Neural progenitor cell (in vitro differentiated cells): ENCODE data around the gene RAD51D. TPM values are rescaled to one million over a fixed set of nuclear protein-coding genes. Genes with fewer than 3 reads are reported as not detected.

ENCODE experiments used
- DNase-seq: peaks from one replicate; pipeline ENCODE4 v3.0.0-alpha.2; 2016; ENCODE audit warnings: low spot score
- H2AFZ ChIP-seq: fragments of 200-600 bp; sonication (generic); replicated peaks from 2 replicates; pipeline ENCODE4 v1.6.1; 2016; ENCODE audit warnings: antibody characterized with exemption
- H3F3A ChIP-seq: fragments of 200-600 bp; sonication (generic); 2 replicates; pipeline ENCODE4 v1.6.1; 2016; ENCODE audit warnings: antibody characterized with exemption, low read depth
- H3K27ac ChIP-seq: fragments of 200-600 bp; sonication (generic); 2 replicates; pipeline ENCODE4 v1.5.1; 2016; ENCODE audit warnings: mild to moderate bottlenecking
- H3K27me3 ChIP-seq: fragments of 200-600 bp; sonication (generic); 2 replicates; pipeline ENCODE4 v1.6.1; 2016; ENCODE audit warnings: mild to moderate bottlenecking, moderate library complexity
- H3K36me3 ChIP-seq: fragments of 200-600 bp; sonication (generic); 2 replicates; pipeline ENCODE4 v1.5.1; 2016
- H3K4me1 ChIP-seq: fragments of 200-600 bp; sonication (generic); 2 replicates; pipeline ENCODE4 v1.6.1; 2016; ENCODE audit warnings: mixed run types
- H3K4me2 ChIP-seq: fragments of 200-600 bp; sonication (generic); 2 replicates; pipeline ENCODE4 v1.6.1; 2016
- H3K4me3 ChIP-seq: fragments of 200-600 bp; sonication (generic); 2 replicates; pipeline ENCODE4 v1.5.1; 2016
- H3K79me2 ChIP-seq: fragments of 200-600 bp; sonication (generic); 2 replicates; pipeline ENCODE4 v1.6.1; 2016; ENCODE audit warnings: low read depth
- H3K9ac ChIP-seq: fragments of 200-600 bp; sonication (generic); 2 replicates; pipeline ENCODE4 v1.6.1; 2016
- H3K9me3 ChIP-seq: fragments of 200-600 bp; sonication (generic); 2 replicates; pipeline ENCODE4 v1.5.1; 2016; ENCODE audit warnings: low read depth
- H4K20me1 ChIP-seq: fragments of 200-600 bp; sonication (generic); 2 replicates; pipeline ENCODE4 v1.6.1; 2016; ENCODE audit warnings: low read depth
- H3K27ac Mint-ChIP-seq: 3 replicates; pipeline ENCODE4 v1.8.0; 2021; ENCODE audit warnings: mixed read lengths
- H3K27me3 Mint-ChIP-seq: 2 replicates; pipeline ENCODE4 v1.8.0; 2022; ENCODE audit warnings: low read depth, mild to moderate bottlenecking, inconsistent platforms, moderate library complexity, mixed read lengths; ENCODE audit not compliant: insufficient read depth
- H3K36me3 Mint-ChIP-seq: 3 replicates; pipeline ENCODE4 v1.8.0; 2021; ENCODE audit warnings: mixed read lengths
- H3K4me1 Mint-ChIP-seq: 3 replicates; pipeline ENCODE4 v1.8.0; 2021; ENCODE audit warnings: mixed read lengths
- H3K4me3 Mint-ChIP-seq: 3 replicates; pipeline ENCODE4 v1.8.0; 2021; ENCODE audit warnings: mild to moderate bottlenecking, moderate library complexity, mixed read lengths
- H3K9me3 Mint-ChIP-seq: 3 replicates; pipeline ENCODE4 v1.8.0; 2020; ENCODE audit warnings: mixed read lengths
- CTCF ChIP-seq: fragments of 200-600 bp; sonication (generic); IDR thresholded peaks from 2 replicates; pipeline ENCODE4 v1.5.1; 2017; ENCODE audit warnings: antibody characterized with exemption, mild to moderate bottlenecking
- EZH2 ChIP-seq: fragments of 200-600 bp; sonication (generic); IDR thresholded peaks from 2 replicates; pipeline ENCODE4 v1.6.1; 2017; ENCODE audit warnings: antibody characterized with exemption, mild to moderate bottlenecking, moderate library complexity
- EZH2phosphoT487 ChIP-seq: fragments of 200-600 bp; sonication (generic); IDR thresholded peaks from 2 replicates; pipeline ENCODE4 v1.6.1; 2017; ENCODE audit warnings: antibody characterized with exemption
- total RNA-seq: library from RNA; depleted of rRNA; stranded (reverse); fragments of >200 nt; gene quantifications from 2 replicates; pipeline ENCODE4 v1.2.3, GENCODE V29; 2015; ENCODE audit warnings: low replicate concordance

RAD51D gene
- total RNA-seq, 1 donor from 2014 or later: 9.0 TPM

GRCh38 chr17:35063514-35064223 lies 56.0 kb downstream of the RAD51D start, which contains the start of gene RFFL:
TSS of gene RFFL (minus strand) at chr17:35063707. CDS start at chr17:35026553, 37,154 bp downstream.
- Histone ChIP-seq H3K27me3 (no peaks in the 10 kb centered on the region), H3F3A (peaks cover 16% of the 10 kb centered on the region), H3K4me2 (peak within 1 kb of the TSS; percentile 54), H4K20me1 (no peaks in the 10 kb centered on the region), H3K9ac (no peak within 1 kb of the TSS), H3K79me2 (no peaks in the 10 kb centered on the region), H3K9me3 (no peaks in the 10 kb centered on the region), H3K27ac (peak within 1 kb of the TSS; percentile 57), H3K36me3 (no peaks in the 10 kb centered on the region), H2AFZ (no peak within 1 kb of the TSS), H3K4me1 (peaks cover 23% of the 10 kb centered on the region), H3K4me3 (peak within 1 kb of the TSS; percentile 22)
- H3K36me3 Mint-ChIP-seq: peaks cover 4% of the 10 kb centered on the region
- H3K27me3 Mint-ChIP-seq: peaks cover 2% of the 10 kb centered on the region
- H3K4me1 Mint-ChIP-seq: peaks cover 28% of the 10 kb centered on the region
- TF ChIP-seq CTCF (no peak), EZH2phosphoT487 (no peak), EZH2 (no peak)
- H3K4me3 Mint-ChIP-seq: peak within 1 kb of the TSS; percentile 62
- no peak within 1 kb of the TSS for H3K27ac Mint-ChIP-seq
- no peaks in the 10 kb centered on the region for H3K9me3 Mint-ChIP-seq
- DNase-seq: peak; percentile 83

GRCh38 chr17:35062308-35062707 lies 57.4 kb downstream of the RAD51D start:
- H3K27me3 ChIP-seq: no peaks in the 10 kb centered on the region
- DNase-seq: no peak
- no peaks in the 10 kb centered on the region for H3K79me2 ChIP-seq
- TF ChIP-seq CTCF: no peak
- TF ChIP-seq EZH2: no peak
- no peak overlapping the region for H2AFZ ChIP-seq
- Mint-ChIP-seq H3K4me1 (peaks cover 23% of the 10 kb centered on the region), H3K36me3 (peaks cover 4% of the 10 kb centered on the region), H3K4me3 (no peak overlapping the region), H3K27ac (no peak overlapping the region), H3K27me3 (peaks cover 2% of the 10 kb centered on the region), H3K9me3 (no peaks in the 10 kb centered on the region)
- H3K9me3 ChIP-seq: no peaks in the 10 kb centered on the region
- no peak overlapping the region for H3K9ac ChIP-seq
- no peak overlapping the region for H3K4me2 ChIP-seq
- peaks cover 16% of the 10 kb centered on the region for H3F3A ChIP-seq
- H3K27ac ChIP-seq: no peak overlapping the region
- no peaks in the 10 kb centered on the region for H4K20me1 ChIP-seq
- H3K4me3 ChIP-seq: no peak overlapping the region
- no peaks in the 10 kb centered on the region for H3K36me3 ChIP-seq
- H3K4me1 ChIP-seq: peaks cover 23% of the 10 kb centered on the region

GRCh38 chr17:35057332-35057915 lies 62.2 kb downstream of the RAD51D start:
- Histone ChIP-seq H3K27ac (no peak overlapping the region), H4K20me1 (no peaks in the 10 kb centered on the region), H3K9ac (no peak overlapping the region), H3K79me2 (no peaks in the 10 kb centered on the region), H3K4me2 (no peak overlapping the region), H3K4me1 (peaks cover 10% of the 10 kb centered on the region), H3K27me3 (no peaks in the 10 kb centered on the region), H2AFZ (no peak overlapping the region), H3K4me3 (no peak overlapping the region), H3K9me3 (no peaks in the 10 kb centered on the region), H3F3A (no peaks in the 10 kb centered on the region), H3K36me3 (no peaks in the 10 kb centered on the region)
- no peaks in the 10 kb centered on the region for H3K9me3 Mint-ChIP-seq
- H3K27ac Mint-ChIP-seq: no peak overlapping the region
- peaks cover 5% of the 10 kb centered on the region for H3K4me1 Mint-ChIP-seq
- no peak for DNase-seq
- no peak overlapping the region for H3K4me3 Mint-ChIP-seq
- H3K27me3 Mint-ChIP-seq: peaks cover 2% of the 10 kb centered on the region
- no peak for TF ChIP-seq EZH2
- TF ChIP-seq EZH2phosphoT487: no peak
- TF ChIP-seq CTCF: no peak
- H3K36me3 Mint-ChIP-seq: peaks cover 4% of the 10 kb centered on the region
